Left forelimb (tissue), 1 donor: ENCODE results near the gene TTC9C.
"Not testable (repeated sequence)": the region's sequence is repeated elsewhere in the genome, so short reads cannot be mapped to it uniquely, and the experiment has no call there.

ENCODE experiments used
- DNase-seq: peaks from one replicate; pipeline ENCODE4 v3.0.0-alpha.2; 2018; ENCODE audit warnings: low spot score

Gene TTC9C

GRCh38 chr11:62709247-62710000, 18.9 kb upstream of the TTC9C start:
- DNase-seq = peak; percentile 96

GRCh38 chr11:62710001-62710345, 18.3 kb upstream of the TTC9C start:
- no peak for DNase-seq

- DNase-seq = no peak
These were observed 15.9 kb upstream of the TTC9C start for GRCh38 chr11:62712276-62712812.

GRCh38 chr11:62712861-62713260, 15.4 kb upstream of the TTC9C start:
- DNase-seq = no peak

- DNase-seq = no peak
These were observed 14.9 kb upstream of the TTC9C start for GRCh38 chr11:62713343-62713742.

- no peak for DNase-seq
These were observed 12.8 kb upstream of the TTC9C start for GRCh38 chr11:62715150-62716130.

GRCh38 chr11:62716206-62716605, 12.1 kb upstream of the TTC9C start:
- DNase-seq = no peak

- DNase-seq = no peak
These were observed 11.5 kb upstream of the TTC9C start for GRCh38 chr11:62716816-62717215.

- no peak for DNase-seq
These were observed 8.8 kb upstream of the TTC9C start for GRCh38 chr11:62719302-62719978.

GRCh38 chr11:62721994-62722393, 6.3 kb upstream of the TTC9C start:
- no peak for DNase-seq

- DNase-seq = no peak
These were observed 4.1 kb upstream of the TTC9C start for GRCh38 chr11:62724171-62724570.

GRCh38 chr11:62725646-62726045, 2.6 kb upstream of the TTC9C start:
- DNase-seq = no peak

- DNase-seq = no peak
These were observed 2.0 kb upstream of the TTC9C start for GRCh38 chr11:62726156-62726914.

- DNase-seq = no peak
These were observed 1.4 kb upstream of the TTC9C start for GRCh38 chr11:62726915-62727164.

- peak; percentile 99 for DNase-seq
These were observed 968 bp upstream of the TTC9C start, which contains the start of gene HNRNPUL2 for GRCh38 chr11:62727165-62727871. HNRNPUL2 (minus strand) TSS chr11:62727457; CDS start chr11:62727156, 301 bp downstream.

- DNase-seq = peak; percentile 87
These were observed 465 bp upstream of the TTC9C start for GRCh38 chr11:62727872-62728170.

- DNase-seq = not testable (repeated sequence)
These were observed 1.8 kb downstream of the TTC9C start for GRCh38 chr11:62730076-62730475.

- no peak for DNase-seq
These were observed 4.5 kb downstream of the TTC9C start for GRCh38 chr11:62732830-62733229.

GRCh38 chr11:62737196-62737595, 8.9 kb downstream of the TTC9C start:
- no peak for DNase-seq

GRCh38 chr11:62747475-62748160, 19.3 kb downstream of the TTC9C start:
- DNase-seq = no peak

GRCh38 chr11:62749931-62750330, 21.6 kb downstream of the TTC9C start:
- not testable (repeated sequence) for DNase-seq
